T-cell (primary cell): ENCODE measurements around the gene TMED4. TPM values are rescaled to one million over a fixed set of nuclear protein-coding genes. Genes with fewer than 3 reads are reported as not detected.

Experiments used
- ATAC-seq, 4 experiments: fragments of 200-7000 bp in 3 of 4; fragments of 150-1000 bp in 1 of 4; cut with Tn5 transposase; replicated peaks in 1 of 4; 1 replicate in 3 of 4; 2 replicates in 1 of 4; pipeline ENCODE4 v1.10.0; 2021; ENCODE audit warnings: moderate library complexity in 3 of 4, mild to moderate bottlenecking in 2 of 4, moderate number of reproducible peaks in 1 of 4
- CTCF ChIA-PET, 2 donors: fragments of 300-600 bp; sonication (Branson Sonifier 250); formaldehyde crosslinking; loops; one replicate each; lab custom pipeline; 2022; ENCODE audit warnings: antibody characterized with exemption in 2 of 2; lab: Charles Lee
- POLR2A ChIA-PET, 2 donors: fragments of 300-600 bp; sonication (Branson Sonifier 250); formaldehyde crosslinking; loops; one replicate each; lab custom pipeline; 2022; ENCODE audit warnings: antibody characterized with exemption in 2 of 2; lab: Charles Lee
- DNase-seq, 35 experiments: peaks; one replicate each; pipeline versions ENCODE4 v3.0.0 to v3.0.0-alpha.2; 2013 to 2023
- H3K27ac ChIP-seq: one replicate; pipeline ENCODE4 v1.5.1; 2013; ENCODE audit warnings: low read length
- H3K27me3 ChIP-seq, 2 experiments: replicated peaks in 1 of 2; 1 replicate in 1 of 2; 2 replicates in 1 of 2; pipeline versions ENCODE4 v1.6.1 to v1.7.0; 2013; ENCODE audit warnings: low read length in 1 of 2, mixed read lengths in 1 of 2; ENCODE audit not compliant: control insufficient read depth in 2 of 2, insufficient read depth in 2 of 2; ENCODE audit errors: extremely low read depth in 1 of 2
- H3K36me3 ChIP-seq, 2 donors: 1 replicate in 1 of 2; 2 replicates in 1 of 2; pipeline versions ENCODE4 v1.6.1 to v1.7.0; 2013; ENCODE audit warnings: low read length in 1 of 2; ENCODE audit not compliant: control insufficient read depth in 2 of 2, insufficient read depth in 1 of 2; ENCODE audit errors: extremely low read depth in 1 of 2
- H3K4me1 ChIP-seq, 2 experiments: 1 replicate in 1 of 2; 2 replicates in 1 of 2; pipeline versions ENCODE4 v1.6.1 to v1.7.0; 2013; ENCODE audit warnings: low read length in 2 of 2, mixed read lengths in 1 of 2; ENCODE audit not compliant: insufficient read depth in 2 of 2, control insufficient read depth in 1 of 2; ENCODE audit errors: extremely low read depth in 1 of 2
- H3K4me3 ChIP-seq, 2 donors: 1 replicate in 1 of 2; 2 replicates in 1 of 2; pipeline versions ENCODE4 v1.5.1 to v1.7.0; 2013; ENCODE audit warnings: mild to moderate bottlenecking in 2 of 2, low read length in 1 of 2, moderate library complexity in 1 of 2; ENCODE audit not compliant: control insufficient read depth in 1 of 2; ENCODE audit errors: extremely low read depth in 1 of 2
- H3K9me3 ChIP-seq: 2 replicates; pipeline ENCODE4 v1.7.0; 2013
- H3K27ac Mint-ChIP-seq, 2 donors: one replicate each; pipeline ENCODE4 v1.8.0; 2020 to 2021; ENCODE audit warnings: mild to moderate bottlenecking in 2 of 2, mixed read lengths in 2 of 2
- H3K27me3 Mint-ChIP-seq, 2 donors: one replicate each; pipeline ENCODE4 v1.8.0; 2021 to 2022; ENCODE audit warnings: mixed read lengths in 2 of 2
- H3K36me3 Mint-ChIP-seq: one replicate; pipeline ENCODE4 v1.8.0; 2021; ENCODE audit warnings: mixed read lengths
- H3K4me1 Mint-ChIP-seq, 3 donors: one replicate each; pipeline ENCODE4 v1.8.0; 2020 to 2022; ENCODE audit warnings: mixed read lengths in 3 of 3, mild to moderate bottlenecking in 1 of 3
- H3K4me3 Mint-ChIP-seq, 3 donors: one replicate each; pipeline ENCODE4 v1.8.0; 2020 to 2022; ENCODE audit warnings: mild to moderate bottlenecking in 3 of 3, mixed read lengths in 3 of 3, moderate library complexity in 3 of 3
- H3K9me3 Mint-ChIP-seq, 3 donors: one replicate each; pipeline ENCODE4 v1.8.0; 2020 to 2022; ENCODE audit warnings: mixed read lengths in 3 of 3
- WGBS: methylation state at CpG from one replicate; pipeline ENCODE4 v1.1.5; 2013; ENCODE audit warnings: missing lambda C conversion rate; ENCODE audit not compliant: insufficient coverage; 5-methylcytosine and 5-hydroxymethylcytosine counted together
- total RNA-seq, 35 experiments: library from RNA in 6 of 35; stranded (reverse) in 6 of 35; fragments of 120-200 nt in 1 of 35; gene quantifications; one replicate each; pipeline versions ENCODE4 v1.2.1 to v1.2.4 and lab custom pipeline; 2013 to 2026

Gene TMED4
- total RNA-seq, 5 donors from 2014 or later (not counting 1 experiment from before 2014, with no cell fraction given) = 84.5 to 106 (median 93.1) TPM

- Mint-ChIP-seq H3K27me3 (no peaks in the 10 kb centered on the region), H3K36me3 (peaks cover 41% of the 10 kb centered on the region), H3K4me1 (peaks cover 34 to 53% (median 50%) of the 10 kb centered on the region in 3 donors), H3K4me3 (peak overlapping the region; percentile 93 to 99 (median 97)), H3K9me3 (no peaks in the 10 kb centered on the region), H3K27ac (peak overlapping the region; percentile 97 to 98)
- H3K27me3 ChIP-seq = no peaks in the 10 kb centered on the region
- H3K27ac ChIP-seq = peak overlapping the region; percentile 84
- CTCF ChIA-PET = interaction anchor here (0.6 to 1.4 kb wide), 5 partner anchors 8 to 349 kb away, joined by 3 to 11 read pairs (median 5); partner anchors contain the start of gene TMED4 (in 1 of the 2)
- H3K9me3 ChIP-seq = no peaks in the 10 kb centered on the region
- peak in 3 of 35 experiments; percentile 6 to 12 (median 9) for DNase-seq
- peaks cover 13 to 58% of the 10 kb centered on the region in 2 donors for H3K36me3 ChIP-seq
- H3K4me1 ChIP-seq = peaks cover 10 to 28% of the 10 kb centered on the region in 2 experiments
- peak overlapping the region; percentile 80 to 93 for H3K4me3 ChIP-seq
- POLR2A ChIA-PET = interaction anchor here (0.5 to 1.8 kb wide), 11 partner anchors 8 to 536 kb away, joined by 3 to 8 read pairs (median 4); partner anchors contain the start of genes H2AZ2 (in 1 of the 2) and NUDCD3 (in 1 of the 2)
- no peak for ATAC-seq
- WGBS = 9% methylated on average over 7 of the region's 18 CpGs
These were observed 7.7 kb downstream of the TMED4 start for GRCh38 chr7:44574287-44574872.

GRCh38 chr7:44573464-44574286 lies 8.4 kb downstream of the TMED4 start, which contains the start of gene DDX56:
Gene DDX56, minus strand, starts transcription at chr7:44573908. Its CDS starts 13 bp downstream, at chr7:44573895.
- Histone ChIP-seq H3K27me3 (no peaks in the 10 kb centered on the region), H3K9me3 (no peaks in the 10 kb centered on the region), H3K36me3 (peaks cover 20 to 58% of the 10 kb centered on the region in 2 donors), H3K27ac (peak within 1 kb of the TSS; percentile 84), H3K4me3 (peak within 1 kb of the TSS; percentile 80 to 93), H3K4me1 (peaks cover 10 to 28% of the 10 kb centered on the region in 2 experiments)
- Mint-ChIP-seq H3K9me3 (no peaks in the 10 kb centered on the region), H3K36me3 (peaks cover 40% of the 10 kb centered on the region), H3K27me3 (no peaks in the 10 kb centered on the region), H3K4me3 (peak within 1 kb of the TSS; percentile 93 to 99 (median 97)), H3K27ac (peak within 1 kb of the TSS; percentile 97 to 98), H3K4me1 (peaks cover 34 to 47% (median 44%) of the 10 kb centered on the region in 3 donors)
- under 1% methylated on average over 73 of the region's 74 CpGs for WGBS
- ATAC-seq (peak; percentile 96 to 97 (median 97)), DNase-seq (peak; percentile 74 to 95 (median 88))
- POLR2A ChIA-PET = interaction anchor here (0.5 to 1.8 kb wide), 10 partner anchors 9 to 537 kb away, joined by 3 to 8 read pairs (median 4); partner anchors contain the start of genes H2AZ2 (in 1 of the 2) and NUDCD3 (in 1 of the 2)
- CTCF ChIA-PET = interaction anchor here (0.5 to 1.4 kb wide), 7 partner anchors 8 to 350 kb away, joined by 3 to 11 read pairs (median 3); partner anchors contain the start of gene TMED4 (in 1 of the 2)

- H3K4me3 Mint-ChIP-seq = peak overlapping the region; percentile 93 to 99 (median 97)
- peak overlapping the region; percentile 80 to 93 for H3K4me3 ChIP-seq
- H3K9me3 ChIP-seq = no peaks in the 10 kb centered on the region
- H3K27me3 Mint-ChIP-seq = no peaks in the 10 kb centered on the region
- peaks cover 49% of the 10 kb centered on the region for H3K36me3 Mint-ChIP-seq
- H3K4me1 Mint-ChIP-seq = peaks cover 35 to 44% (median 42%) of the 10 kb centered on the region in 3 donors
- peaks cover 21 to 60% of the 10 kb centered on the region in 2 donors for H3K36me3 ChIP-seq
- H3K4me1 ChIP-seq = peaks cover 10 to 28% of the 10 kb centered on the region in 2 experiments
- H3K27me3 ChIP-seq = no peaks in the 10 kb centered on the region
- no peak for DNase-seq
- H3K27ac ChIP-seq = peak overlapping the region; percentile 84
- WGBS = 69% methylated on average over 5 of the region's 5 CpGs
- ATAC-seq = no peak
- ChIA-PET CTCF (interaction anchor here (1.0 to 1.1 kb wide), 2 partner anchors 9 to 274 kb away, joined by 3 read pairs; no protein-coding TSS in a partner anchor), POLR2A (interaction anchor here in 1 of 2 donors (0.9 to 1.8 kb wide), 3 partner anchors 9 to 275 kb away, joined by 3 to 8 read pairs (median 3); partner anchors contain the start of genes H2AZ2 and TMED4)
- H3K9me3 Mint-ChIP-seq = no peaks in the 10 kb centered on the region
- H3K27ac Mint-ChIP-seq = peak overlapping the region; percentile 15 to 98
These were observed 9.3 kb downstream of the TMED4 start for GRCh38 chr7:44572771-44573170.

GRCh38 chr7:44569959-44570358 lies 12.1 kb downstream of the TMED4 start:
- DNase-seq (no peak), ATAC-seq (no peak)
- H3K27ac Mint-ChIP-seq = peak overlapping the region in 1 of 2 donors; percentile 16
- no peaks in the 10 kb centered on the region for H3K27me3 ChIP-seq
- H3K4me1 ChIP-seq = peaks cover 10 to 36% of the 10 kb centered on the region in 2 experiments
- no peak overlapping the region for H3K27ac ChIP-seq
- 96% methylated on average over 7 of the region's 9 CpGs for WGBS
- peaks cover 23 to 77% of the 10 kb centered on the region in 2 donors for H3K36me3 ChIP-seq
- H3K9me3 Mint-ChIP-seq = no peaks in the 10 kb centered on the region
- ChIA-PET CTCF (interaction anchor here in 1 of 2 donors (0.5 kb wide), 1 partner anchor 550 kb away, joined by 4 read pairs; no protein-coding TSS in a partner anchor), POLR2A (interaction anchor here in 1 of 2 donors (0.6 kb wide), 1 partner anchor 587 kb away, joined by 5 read pairs; no protein-coding TSS in a partner anchor)
- no peaks in the 10 kb centered on the region for H3K9me3 ChIP-seq
- no peak overlapping the region for H3K4me3 Mint-ChIP-seq
- peaks cover 59% of the 10 kb centered on the region for H3K36me3 Mint-ChIP-seq
- no peak overlapping the region for H3K4me3 ChIP-seq
- H3K4me1 Mint-ChIP-seq = peaks cover 40 to 45% (median 44%) of the 10 kb centered on the region in 3 donors
- no peaks in the 10 kb centered on the region for H3K27me3 Mint-ChIP-seq

GRCh38 chr7:44568771-44569560 lies 13.1 kb downstream of the TMED4 start:
- Histone ChIP-seq H3K4me1 (peaks cover 7 to 28% of the 10 kb centered on the region in 2 experiments), H3K27ac (no peak overlapping the region), H3K4me3 (no peak overlapping the region), H3K27me3 (no peaks in the 10 kb centered on the region), H3K36me3 (peaks cover 25 to 85% of the 10 kb centered on the region in 2 donors), H3K9me3 (no peaks in the 10 kb centered on the region)
- ChIA-PET CTCF (interaction anchor here (0.5 to 0.6 kb wide), 3 partner anchors 17 to 549 kb away, joined by 3 to 4 read pairs (median 4); no protein-coding TSS in a partner anchor), POLR2A (no interaction called here)
- DNase-seq (no peak), ATAC-seq (no peak)
- Mint-ChIP-seq H3K9me3 (no peaks in the 10 kb centered on the region), H3K27ac (no peak overlapping the region), H3K36me3 (peaks cover 56% of the 10 kb centered on the region), H3K27me3 (no peaks in the 10 kb centered on the region), H3K4me1 (peaks cover 30 to 38% (median 35%) of the 10 kb centered on the region in 3 donors), H3K4me3 (no peak overlapping the region)
- WGBS = 97% methylated on average over 8 of the region's 17 CpGs
